ENCODE data around the gene LRP4. TPM values are rescaled to one million over a fixed set of nuclear protein-coding genes. Genes with fewer than 3 reads are reported as not detected.
A peak's percentile ranks its signal among the peaks of the same experiment; 100 is the strongest.

LRP4 gene
- total RNA-seq, 2 donors from 2014 or later, result 22.5 to 29.6 TPM

- Histone ChIP-seq H3K4me1 (peaks cover 0 to 19% of the 10 kb centered on the region in 2 donors), H3K4me3 (no peak overlapping the region), H3K9me3 (no peaks in the 10 kb centered on the region), H3K27ac (no peak overlapping the region), H3K27me3 (no peaks in the 10 kb centered on the region), H3K36me3 (peaks cover 16% of the 10 kb centered on the region)
- no peak for DNase-seq (ENCODE audit: low spot score)
- TF ChIP-seq CTCF (IDR thresholded peaks at IDR 0.05), result no peak
Observed at GRCh38 chr11:46901156-46901555, 17.2 kb downstream of the LRP4 start.

- no peak overlapping the region for H3K27ac ChIP-seq
- DNase-seq (ENCODE audit: low spot score), result no peak
- H3K27me3 ChIP-seq, result no peaks in the 10 kb centered on the region
- H3K36me3 ChIP-seq, result peaks cover 16% of the 10 kb centered on the region
- no peak overlapping the region for H3K4me3 ChIP-seq
- TF ChIP-seq CTCF (IDR thresholded peaks at IDR 0.05), result no peak
- peaks cover 0 to 24% of the 10 kb centered on the region in 2 donors for H3K4me1 ChIP-seq
- H3K9me3 ChIP-seq, result no peaks in the 10 kb centered on the region
Observed at GRCh38 chr11:46900091-46900746, 18.1 kb downstream of the LRP4 start.

GRCh38 chr11:46899501-46900025, 18.8 kb downstream of the LRP4 start:
- H3K36me3 ChIP-seq, result peaks cover 16% of the 10 kb centered on the region
- H3K4me3 ChIP-seq, result no peak overlapping the region
- H3K27me3 ChIP-seq, result no peaks in the 10 kb centered on the region
- peaks cover 0 to 24% of the 10 kb centered on the region in 2 donors for H3K4me1 ChIP-seq
- no peak overlapping the region for H3K27ac ChIP-seq
- TF ChIP-seq CTCF (IDR thresholded peaks at IDR 0.05), result no peak
- no peaks in the 10 kb centered on the region for H3K9me3 ChIP-seq
- no peak for DNase-seq (ENCODE audit: low spot score)

- Histone ChIP-seq H3K9me3 (no peaks in the 10 kb centered on the region), H3K36me3 (peaks cover 16% of the 10 kb centered on the region), H3K4me3 (no peak overlapping the region), H3K27me3 (no peaks in the 10 kb centered on the region), H3K4me1 (peaks cover 0 to 23% of the 10 kb centered on the region in 2 donors), H3K27ac (no peak overlapping the region)
- no peak for TF ChIP-seq CTCF (IDR thresholded peaks at IDR 0.05)
- DNase-seq (ENCODE audit: low spot score), result no peak
Observed at GRCh38 chr11:46898396-46899095, 19.8 kb downstream of the LRP4 start.

- Histone ChIP-seq H3K4me3 (no peak overlapping the region), H3K36me3 (peaks cover 27% of the 10 kb centered on the region), H3K27me3 (no peaks in the 10 kb centered on the region), H3K4me1 (peaks cover 0 to 15% of the 10 kb centered on the region in 2 donors), H3K27ac (peak overlapping the region in 1 of 2 donors; percentile 12), H3K9me3 (no peaks in the 10 kb centered on the region)
- no peak for TF ChIP-seq CTCF (IDR thresholded peaks at IDR 0.05)
- DNase-seq (ENCODE audit: low spot score), result no peak
Observed at GRCh38 chr11:46896719-46897406, 21.5 kb downstream of the LRP4 start.

Measured in right atrium auricular region (tissue), 2 donors.